Parathyroid adenoma (tissue), 2 donors: ENCODE data around the gene EXOC1.

Experiments used
- H2AFZ ChIP-seq: fragments of 300-600 bp; sonication (generic); one replicate; pipeline ENCODE4 v1.7.0; 2017; ENCODE audit warnings: antibody characterized with exemption, mild to moderate bottlenecking
- H3K27ac ChIP-seq: fragments of 300-600 bp; sonication (generic); one replicate; pipeline ENCODE4 v1.7.0; 2017
- H3K27me3 ChIP-seq: fragments of 300-600 bp; sonication (generic); one replicate; pipeline ENCODE4 v1.7.0; 2017; ENCODE audit warnings: low read length; ENCODE audit not compliant: control insufficient read depth, insufficient read depth
- H3K36me3 ChIP-seq: fragments of 300-600 bp; sonication (generic); one replicate; pipeline ENCODE4 v1.7.0; 2017; ENCODE audit warnings: low read length; ENCODE audit not compliant: control insufficient read depth, insufficient read depth
- H3K4me1 ChIP-seq: fragments of 300-600 bp; sonication (generic); one replicate; pipeline ENCODE4 v1.7.0; 2017; ENCODE audit warnings: control low read depth
- H3K4me2 ChIP-seq: fragments of 300-600 bp; sonication (generic); one replicate; pipeline ENCODE4 v1.7.0; 2017; ENCODE audit warnings: low read length
- H3K4me3 ChIP-seq: fragments of 300-600 bp; sonication (generic); one replicate; pipeline ENCODE4 v1.7.0; 2017; ENCODE audit warnings: low read depth, low read length
- H3K79me2 ChIP-seq: fragments of 300-600 bp; sonication (generic); one replicate; pipeline ENCODE4 v1.7.0; 2017; ENCODE audit warnings: control low read depth
- H3K9ac ChIP-seq: fragments of 300-600 bp; sonication (generic); one replicate; pipeline ENCODE4 v1.7.0; 2017; ENCODE audit warnings: mild to moderate bottlenecking
- H3K9me3 ChIP-seq: fragments of 300-600 bp; sonication (generic); one replicate; pipeline ENCODE4 v1.7.0; 2017; ENCODE audit warnings: low read length; ENCODE audit not compliant: control insufficient read depth
- TF ChIP-seq, protein P1 (sequence below): fragments of 300-600 bp; sonication (generic); IDR thresholded peaks from one replicate; pipeline ENCODE4 v1.7.0; 2017; ENCODE audit warnings: antibody characterized with exemption, mild to moderate bottlenecking
- donor health status: primary hyperparathyroidism.

EXOC1 gene

GRCh38 chr4:55902677-55903076, 49.2 kb downstream of the EXOC1 start:
- H2AFZ ChIP-seq: no peak overlapping the region
- H3K4me2 ChIP-seq: no peak overlapping the region
- H3K27ac ChIP-seq: no peak overlapping the region
- no peaks in the 10 kb centered on the region for H3K9me3 ChIP-seq
- no peak overlapping the region for H3K9ac ChIP-seq
- H3K36me3 ChIP-seq: no peaks in the 10 kb centered on the region
- no peaks in the 10 kb centered on the region for H3K79me2 ChIP-seq
- no peak overlapping the region for H3K4me3 ChIP-seq
- TF ChIP-seq, protein P1, sequence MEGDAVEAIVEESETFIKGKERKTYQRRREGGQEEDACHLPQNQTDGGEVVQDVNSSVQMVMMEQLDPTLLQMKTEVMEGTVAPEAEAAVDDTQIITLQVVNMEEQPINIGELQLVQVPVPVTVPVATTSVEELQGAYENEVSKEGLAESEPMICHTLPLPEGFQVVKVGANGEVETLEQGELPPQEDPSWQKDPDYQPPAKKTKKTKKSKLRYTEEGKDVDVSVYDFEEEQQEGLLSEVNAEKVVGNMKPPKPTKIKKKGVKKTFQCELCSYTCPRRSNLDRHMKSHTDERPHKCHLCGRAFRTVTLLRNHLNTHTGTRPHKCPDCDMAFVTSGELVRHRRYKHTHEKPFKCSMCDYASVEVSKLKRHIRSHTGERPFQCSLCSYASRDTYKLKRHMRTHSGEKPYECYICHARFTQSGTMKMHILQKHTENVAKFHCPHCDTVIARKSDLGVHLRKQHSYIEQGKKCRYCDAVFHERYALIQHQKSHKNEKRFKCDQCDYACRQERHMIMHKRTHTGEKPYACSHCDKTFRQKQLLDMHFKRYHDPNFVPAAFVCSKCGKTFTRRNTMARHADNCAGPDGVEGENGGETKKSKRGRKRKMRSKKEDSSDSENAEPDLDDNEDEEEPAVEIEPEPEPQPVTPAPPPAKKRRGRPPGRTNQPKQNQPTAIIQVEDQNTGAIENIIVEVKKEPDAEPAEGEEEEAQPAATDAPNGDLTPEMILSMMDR: no peak
- no peaks in the 10 kb centered on the region for H3K27me3 ChIP-seq
- no peaks in the 10 kb centered on the region for H3K4me1 ChIP-seq

GRCh38 chr4:55903577-55903976, 50.1 kb downstream of the EXOC1 start:
- Histone ChIP-seq H3K36me3 (no peaks in the 10 kb centered on the region), H3K9ac (no peak overlapping the region), H2AFZ (no peak overlapping the region), H3K4me3 (no peak overlapping the region), H3K9me3 (no peaks in the 10 kb centered on the region), H3K27ac (no peak overlapping the region), H3K4me2 (no peak overlapping the region), H3K27me3 (no peaks in the 10 kb centered on the region), H3K79me2 (no peaks in the 10 kb centered on the region), H3K4me1 (no peaks in the 10 kb centered on the region)
- TF ChIP-seq, protein P1: no peak

GRCh38 chr4:55904576-55904975, 51.1 kb downstream of the EXOC1 start:
- Histone ChIP-seq H3K27me3 (no peaks in the 10 kb centered on the region), H3K79me2 (no peaks in the 10 kb centered on the region), H3K4me1 (no peaks in the 10 kb centered on the region), H2AFZ (no peak overlapping the region), H3K4me3 (no peak overlapping the region), H3K9ac (no peak overlapping the region), H3K36me3 (no peaks in the 10 kb centered on the region), H3K9me3 (no peaks in the 10 kb centered on the region), H3K27ac (no peak overlapping the region), H3K4me2 (no peak overlapping the region)
- TF ChIP-seq, protein P1: no peak

- TF ChIP-seq, protein P1: no peak
- H3K79me2 ChIP-seq: no peaks in the 10 kb centered on the region
- no peaks in the 10 kb centered on the region for H3K4me1 ChIP-seq
- H3K9ac ChIP-seq: no peak overlapping the region
- no peak overlapping the region for H3K4me2 ChIP-seq
- no peak overlapping the region for H3K4me3 ChIP-seq
- no peaks in the 10 kb centered on the region for H3K36me3 ChIP-seq
- no peaks in the 10 kb centered on the region for H3K27me3 ChIP-seq
- no peak overlapping the region for H3K27ac ChIP-seq
- no peaks in the 10 kb centered on the region for H3K9me3 ChIP-seq
- H2AFZ ChIP-seq: no peak overlapping the region
Observed at GRCh38 chr4:55906323-55906722, 52.9 kb downstream of the EXOC1 start.

DNA sequence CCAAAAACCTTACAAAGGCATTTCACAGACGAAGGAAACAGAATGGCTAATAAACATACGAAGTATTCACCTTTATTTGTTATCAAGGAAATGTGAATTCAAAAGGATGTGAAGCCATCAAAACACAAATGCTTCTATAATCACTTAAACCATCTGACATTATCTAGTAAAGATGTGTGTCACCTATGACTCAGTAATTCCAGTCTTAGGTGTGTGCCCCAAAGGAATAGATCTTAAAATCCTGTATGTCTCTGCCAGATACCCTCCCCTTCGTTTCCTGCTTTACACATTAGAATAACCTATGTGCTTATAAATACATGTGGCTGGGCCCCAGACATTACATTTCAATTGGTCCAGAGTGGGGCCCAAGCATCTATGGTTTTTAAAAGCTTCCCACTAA, 53.5 kb downstream of the EXOC1 start:
- Histone ChIP-seq H3K4me3 (no peak overlapping the region), H3K4me1 (no peaks in the 10 kb centered on the region), H3K9ac (no peak overlapping the region), H3K79me2 (no peaks in the 10 kb centered on the region), H3K4me2 (no peak overlapping the region), H3K9me3 (no peaks in the 10 kb centered on the region), H3K27ac (no peak overlapping the region), H2AFZ (no peak overlapping the region), H3K27me3 (no peaks in the 10 kb centered on the region), H3K36me3 (no peaks in the 10 kb centered on the region)
- TF ChIP-seq, protein P1: no peak
